H1 (cell line): ENCODE measurements around the gene RHBDD1. TPM values are rescaled to one million over a fixed set of nuclear protein-coding genes. Genes with fewer than 3 reads are reported as not detected.

Experiments
- CTCF ChIA-PET: fragments of 300-600 bp; sonication (Branson Sonifier 250); formaldehyde crosslinking; loops from one replicate; lab custom pipeline; 2021; ENCODE audit not compliant: partially characterized antibody; lab: Charles Lee
- POLR2A ChIA-PET: fragments of 300-600 bp; sonication (Branson Sonifier 250); formaldehyde crosslinking; loops from one replicate; lab custom pipeline; 2021; ENCODE audit warnings: inconsistent platforms; ENCODE audit not compliant: partially characterized antibody; lab: Charles Lee
- DNase-seq, 2 experiments: peaks; one replicate each; pipeline versions ENCODE4 v3.0.0 to v3.0.0-alpha.2; 2010 to 2022; ENCODE audit warnings: low spot score in 2 of 2, low read depth in 1 of 2, mixed read lengths in 1 of 2
- FAIRE-seq: peaks from 2 replicates; lab custom pipeline; 2011; peaks lifted over from hg19 to GRCh38; lab: Jason Lieb, UNC
- H2AFZ ChIP-seq: 2 replicates; pipeline ENCODE4 v1.8.1; 2012; ENCODE audit warnings: low read length, inconsistent platforms
- H2AK5ac ChIP-seq: 2 replicates; pipeline ENCODE4 v1.6.1; 2013; ENCODE audit warnings: low read depth, low read length
- H2BK120ac ChIP-seq: replicated peaks from 2 replicates; pipeline ENCODE3; 2013; ENCODE audit warnings: low read depth, low read length, inconsistent platforms
- H2BK12ac ChIP-seq: 2 replicates; pipeline ENCODE4 v1.6.1; 2013; ENCODE audit warnings: low read depth, low read length
- H2BK15ac ChIP-seq: 2 replicates; pipeline ENCODE4 v1.6.1; 2013; ENCODE audit warnings: low read length
- H2BK20ac ChIP-seq: 2 replicates; pipeline ENCODE4 v1.6.1; 2013; ENCODE audit warnings: low read length
- H2BK5ac ChIP-seq: 2 replicates; pipeline ENCODE4 v1.6.1; 2013; ENCODE audit warnings: low read depth, low read length
- H3K14ac ChIP-seq: 2 replicates; pipeline ENCODE4 v1.6.1; 2013; ENCODE audit warnings: inconsistent platforms; ENCODE audit not compliant: insufficient read length
- H3K18ac ChIP-seq: 2 replicates; pipeline ENCODE4 v1.6.1; 2013; ENCODE audit warnings: low read length; ENCODE audit errors: extremely low read depth
- H3K23ac ChIP-seq: 2 replicates; pipeline ENCODE4 v1.6.1; 2013; ENCODE audit warnings: inconsistent platforms; ENCODE audit not compliant: insufficient read length
- H3K23me2 ChIP-seq: 2 replicates; pipeline ENCODE4 v1.6.1; 2013; ENCODE audit warnings: low read depth, low read length
- H3K27ac ChIP-seq: 2 replicates; pipeline ENCODE4 v1.6.1; 2011; ENCODE audit warnings: low read depth, low read length, inconsistent platforms
- H3K27me3 ChIP-seq, 4 experiments: replicated peaks in 1 of 4; 1 replicate in 1 of 4; 2 replicates in 3 of 4; pipeline versions ENCODE4 v1.6.1 to v1.8.1; 2011 to 2013; ENCODE audit warnings: low read length in 3 of 4, mild to moderate bottlenecking in 3 of 4, inconsistent platforms in 2 of 4, mixed read lengths in 2 of 4, moderate library complexity in 1 of 4; ENCODE audit not compliant: control insufficient read depth in 3 of 4, insufficient read depth in 3 of 4; ENCODE audit errors: extremely low read depth in 1 of 4
- H3K36me3 ChIP-seq, 4 experiments: 2 replicates each; pipeline versions ENCODE4 v1.6.1 to v1.8.1; 2011 to 2013; ENCODE audit warnings: mild to moderate bottlenecking in 4 of 4, low read length in 3 of 4, moderate library complexity in 2 of 4, control low read depth in 1 of 4, inconsistent platforms in 1 of 4; ENCODE audit not compliant: insufficient read depth in 4 of 4, control insufficient read depth in 2 of 4
- H3K4ac ChIP-seq: replicated peaks from 2 replicates; pipeline ENCODE3; 2013; ENCODE audit warnings: low read length, low read depth, mixed read lengths, inconsistent platforms; ENCODE audit not compliant: insufficient read length
- H3K4me1 ChIP-seq, 4 experiments: replicated peaks in 1 of 4; 1 replicate in 1 of 4; 2 replicates in 3 of 4; pipeline versions ENCODE4 v1.6.1 to v1.8.1; 2011 to 2013; ENCODE audit warnings: low read length in 3 of 4, inconsistent platforms in 2 of 4, mixed read lengths in 1 of 4; ENCODE audit not compliant: insufficient read depth in 4 of 4, control insufficient read depth in 3 of 4
- H3K4me2 ChIP-seq, 2 experiments: 2 replicates each; pipeline versions ENCODE4 v1.6.1 to v1.8.1; 2011 to 2013; ENCODE audit warnings: low read depth in 2 of 2, low read length in 2 of 2, control low read depth in 1 of 2, inconsistent platforms in 1 of 2, mild to moderate bottlenecking in 1 of 2; ENCODE audit not compliant: insufficient read depth in 1 of 2
- H3K4me3 ChIP-seq, 4 experiments: fragments of 200-600, 300-600 bp in 1 of 4; sonication (generic), shearing (Covaris generic), sonication (Bioruptor Twin) in 1 of 4; 2 replicates each; pipeline versions ENCODE4 v1.5.1 to v1.8.1; 2011 to 2016; ENCODE audit warnings: low read length in 4 of 4, low read depth in 3 of 4, control low read depth in 2 of 4, inconsistent platforms in 2 of 4, mild to moderate bottlenecking in 2 of 4, mixed read lengths in 1 of 4, moderate library complexity in 1 of 4; ENCODE audit not compliant: insufficient read depth in 2 of 4; ENCODE audit errors: extremely low read depth in 1 of 4
- H3K56ac ChIP-seq: replicated peaks from 2 replicates; pipeline ENCODE3; 2013; ENCODE audit warnings: low read depth, mild to moderate bottlenecking, mixed read lengths, low read length, inconsistent platforms; ENCODE audit not compliant: insufficient read length
- H3K79me1 ChIP-seq: 2 replicates; pipeline ENCODE4 v1.6.1; 2013; ENCODE audit warnings: low read depth, low read length, control low read depth
- H3K79me2 ChIP-seq, 2 experiments: 2 replicates each; pipeline versions ENCODE4 v1.6.1 to v1.8.1; 2012 to 2013; ENCODE audit warnings: low read length in 2 of 2, mild to moderate bottlenecking in 2 of 2, inconsistent platforms in 1 of 2; ENCODE audit not compliant: insufficient read depth in 2 of 2, control insufficient read depth in 1 of 2
- H3K9ac ChIP-seq, 4 experiments: replicated peaks in 1 of 4; 1 replicate in 1 of 4; 2 replicates in 3 of 4; pipeline versions ENCODE4 v1.6.1 to v1.8.1; 2011 to 2013; ENCODE audit warnings: low read depth in 3 of 4, low read length in 3 of 4, control low read depth in 2 of 4, mild to moderate bottlenecking in 2 of 4, moderate library complexity in 2 of 4, inconsistent platforms in 1 of 4; ENCODE audit errors: extremely low read depth in 1 of 4
- H3K9me3 ChIP-seq, 2 experiments: 2 replicates each; pipeline versions ENCODE4 v1.6.1 to v1.8.1; 2012 to 2013; ENCODE audit warnings: mild to moderate bottlenecking in 2 of 2, moderate library complexity in 2 of 2, control low read depth in 1 of 2, inconsistent platforms in 1 of 2, low read depth in 1 of 2, low read length in 1 of 2, mixed read lengths in 1 of 2; ENCODE audit not compliant: insufficient read depth in 2 of 2
- H4K20me1 ChIP-seq, 2 experiments: replicated peaks in 1 of 2; 2 replicates each; pipeline versions ENCODE3 to v1.8.1; 2011 to 2013; ENCODE audit warnings: inconsistent platforms in 2 of 2, low read length in 2 of 2, mild to moderate bottlenecking in 1 of 2; ENCODE audit not compliant: insufficient read depth in 2 of 2, control insufficient read depth in 1 of 2
- H4K5ac ChIP-seq: 2 replicates; pipeline ENCODE4 v1.6.1; 2013; ENCODE audit warnings: low read length, low read depth, mixed read lengths, inconsistent platforms; ENCODE audit not compliant: insufficient read length
- H4K8ac ChIP-seq: 2 replicates; pipeline ENCODE4 v1.8.0; 2013; ENCODE audit warnings: mild to moderate bottlenecking, moderate library complexity, low read length, inconsistent platforms; ENCODE audit not compliant: insufficient read depth; ENCODE audit errors: extremely low read depth
- H4K91ac ChIP-seq: replicated peaks from 2 replicates; pipeline ENCODE3; 2013; ENCODE audit warnings: low read length, mixed read lengths, inconsistent platforms; ENCODE audit not compliant: insufficient read length
- ASH2L ChIP-seq: fragments of 200-600, 300-600 bp; sonication (generic); IDR thresholded peaks from one replicate; pipeline ENCODE4 v1.7.1; 2017; ENCODE audit warnings: low read length
- CEBPB ChIP-seq: IDR thresholded peaks from 2 replicates; pipeline ENCODE4 v1.6.1; 2012; ENCODE audit warnings: low read depth, low read length
- EGR1 ChIP-seq: IDR thresholded peaks from 2 replicates; pipeline ENCODE4 v1.6.1; 2011; ENCODE audit warnings: low read depth, low read length, borderline replicate concordance
- GABPA ChIP-seq: IDR thresholded peaks from 2 replicates; pipeline ENCODE4 v1.6.1; 2011; ENCODE audit warnings: mild to moderate bottlenecking, low read length, moderate library complexity, borderline replicate concordance; ENCODE audit not compliant: insufficient read depth
- GTF2F1 ChIP-seq: IDR thresholded peaks from 2 replicates; pipeline ENCODE4 v1.6.1; 2012; ENCODE audit warnings: low read depth, low read length, improper control_type of control experiment, borderline replicate concordance
- POLR2AphosphoS5 ChIP-seq: IDR thresholded peaks from 2 replicates; pipeline ENCODE4 v1.6.1; 2011; ENCODE audit warnings: low read depth, low read length
- WGBS, 2 experiments: shearing (Covaris generic) in 1 of 2; methylation state at CpG; one replicate each; pipeline versions ENCODE4 v1.1.6 to v1.1.7; 2013 to 2015; ENCODE audit warnings: low lambda C conversion rate in 2 of 2, mixed read lengths in 2 of 2, inconsistent platforms in 1 of 2, low coverage in 1 of 2, missing lambda C conversion rate in 1 of 2; ENCODE audit not compliant: insufficient replicate concordance in 2 of 2, insufficient coverage in 1 of 2, insufficient read length in 1 of 2; ENCODE audit errors: extremely low coverage in 1 of 2, missing lambda C conversion rate in 1 of 2; 5-methylcytosine and 5-hydroxymethylcytosine counted together
- long read RNA-seq, 2 experiments: library from RNA in 1 of 2; library from capped mRNA in 1 of 2; stranded (forward); transcript quantifications; one replicate each; pipeline ENCODE4 v2.0.0, GENCODE V29; 2021; ENCODE audit warnings: inconsistent platforms in 1 of 2
- polyA minus RNA-seq, 3 experiments: library from RNA; depleted of rRNA, polyadenylated mRNA; stranded (reverse); fragments of >200 nt; gene quantifications; 1 replicate in 2 of 3; 2 replicates in 1 of 3; pipeline ENCODE4 v1.2.3, GENCODE V29; 2011
- polyA plus RNA-seq, 7 experiments: library from polyadenylated mRNA; depleted of rRNA in 3 of 7; stranded (reverse) in 5 of 7; unstranded in 2 of 7; fragments of >200 nt in 5 of 7; fragments of 200-250 nt in 2 of 7; gene quantifications; 1 replicate in 5 of 7; 2 replicates in 1 of 7; 4 replicates in 1 of 7; pipeline versions ENCODE4 v1.2.1 to v1.2.3, GENCODE V29; 2011 to 2013; ENCODE audit warnings: missing spikeins in 2 of 7, mixed read lengths in 2 of 7
- total RNA-seq: library from RNA; stranded (reverse); fragmentation: NEBNext Ultra II Directional; extraction: Animal tissue kit (Norgen Biotek cat#: 25700); gene quantifications from 2 replicates; pipeline ENCODE4 v1.2.1, GENCODE V29; 2021
- TF ChIP-seq, protein P1 (sequence below): IDR thresholded peaks from 2 replicates; pipeline ENCODE4 v1.6.1; 2012; ENCODE audit warnings: inconsistent platforms

The RHBDD1 gene
- total RNA-seq, result 20.3 and 23.1 TPM in 2 replicates
- polyA plus RNA-seq (2011; rRNA removed), result 9.4 and 10.5 TPM in 2 replicates
- polyA plus RNA-seq (2011; cell fraction: cytosol; rRNA removed), result 9.8 TPM
- 12.9 TPM for polyA plus RNA-seq (2011; cell fraction: nucleus; rRNA removed)
- 10.3 to 14.6 TPM (median 12.9 TPM) in 4 replicates for polyA plus RNA-seq (2012, experiment 1 of 2)
- 1.2 TPM for polyA plus RNA-seq (2012, experiment 2 of 2)
- 16.4 TPM for polyA plus RNA-seq (2013, experiment 1 of 2)
- 18.1 TPM for polyA plus RNA-seq (2013, experiment 2 of 2)
- polyA minus RNA-seq (2011; rRNA and poly(A)+ RNA removed), result 72.8 and 74.6 TPM in 2 replicates
- 14.8 TPM for polyA minus RNA-seq (2011; cell fraction: cytosol; rRNA and poly(A)+ RNA removed)
- 66.7 TPM for polyA minus RNA-seq (2011; cell fraction: nucleus; rRNA and poly(A)+ RNA removed)
- long read RNA-seq, experiment 1, full-length matches to known transcripts, result 1 of 7 reads
- long read RNA-seq, experiment 1, partial matches to known transcripts, result 2 of 7 reads
- long read RNA-seq, experiment 1, other reads (novel, unspliced or antisense), result 4 of 7 reads
- long read RNA-seq, experiment 2, full-length matches to known transcripts, result 3 of 4 reads
- long read RNA-seq, experiment 2, partial matches to known transcripts, result 0 of 4 reads
- long read RNA-seq, experiment 2, other reads (novel, unspliced or antisense), result 1 of 4 reads

GRCh38 chr2:226835796-226836547 is at the start of gene RHBDD1:
Gene RHBDD1 (plus strand): TSS chr2:226836054. CDS start chr2:226864694, 28,640 bp downstream.
- Histone ChIP-seq H3K4me2 (peak within 1 kb of the TSS; percentile 67 to 73), H3K56ac (no peak within 1 kb of the TSS), H2BK15ac (no peak within 1 kb of the TSS), H3K9me3 (no peaks in the 10 kb centered on the region), H2AFZ (peak within 1 kb of the TSS; percentile 90), H3K9ac (peak within 1 kb of the TSS; percentile 45 to 84 (median 69)), H3K18ac (peak within 1 kb of the TSS; percentile 60), H3K23me2 (peaks cover 6% of the 10 kb centered on the region; the same call in 1 of the 2 replicates), H3K4me1 (peaks cover 0 to 5% (median 1%) of the 10 kb centered on the region in 4 experiments; a peak in 5 of 7 replicates), H3K79me1 (no peaks in the 10 kb centered on the region), H2BK5ac (peak within 1 kb of the TSS; percentile 96), H4K5ac (peak within 1 kb of the TSS; percentile 91), H3K4ac (no peak within 1 kb of the TSS), H3K36me3 (peaks cover 0 to 8% (median 0%) of the 10 kb centered on the region in 4 experiments; a peak in 1 of 8 replicates), H4K8ac (peak within 1 kb of the TSS; percentile 96), H2BK20ac (no peak within 1 kb of the TSS), H3K23ac (no peak within 1 kb of the TSS), H3K27me3 (peaks cover 0 to 6% (median 0%) of the 10 kb centered on the region in 4 experiments; a peak in 3 of 7 replicates), H2BK120ac (no peak within 1 kb of the TSS), H2AK5ac (no peak within 1 kb of the TSS), H3K27ac (peak within 1 kb of the TSS; percentile 69; the same call in 1 of the 2 replicates), H3K79me2 (0 out of 4 replicates have a peak, but pooled peaks cover 0 to 4% of the 10 kb centered on the region in 2 experiments), H3K4me3 (peak within 1 kb of the TSS; percentile 55 to 70 (median 66)), H2BK12ac (peak within 1 kb of the TSS; percentile 51; the same call in 1 of the 2 replicates), H3K14ac (no peak within 1 kb of the TSS), H4K91ac (peak within 1 kb of the TSS; percentile 97), H4K20me1 (no peaks in the 10 kb centered on the region)
- ChIA-PET CTCF (interaction anchor here (0.6 to 2.6 kb wide), 9 partner anchors 15 to 1714 kb away, joined by 3 to 8 read pairs (median 3); partner anchors contain the start of gene IRS1), POLR2A (interaction anchor here (0.7 to 1.7 kb wide), 17 partner anchors 9 to 1173 kb away, joined by 3 to 10 read pairs (median 4); no protein-coding TSS in a partner anchor)
- WGBS, 2 experiments, result 1% methylated on average over 30 of the region's 75 CpGs; no CpG with 5 or more reads in 1 of the 2 experiments
- peak; percentile 24 for FAIRE-seq
- peak; percentile 78 to 90 for DNase-seq
- peak; percentile 93 for TF ChIP-seq ASH2L
- TF ChIP-seq GABPA, result no peak
- peak; percentile 33; the same call in 1 of the 2 replicates for TF ChIP-seq GTF2F1
- peak; percentile 83 for TF ChIP-seq POLR2AphosphoS5
- peak; percentile 80 for TF ChIP-seq CEBPB
- TF ChIP-seq, protein P1, sequence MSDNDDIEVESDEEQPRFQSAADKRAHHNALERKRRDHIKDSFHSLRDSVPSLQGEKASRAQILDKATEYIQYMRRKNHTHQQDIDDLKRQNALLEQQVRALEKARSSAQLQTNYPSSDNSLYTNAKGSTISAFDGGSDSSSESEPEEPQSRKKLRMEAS, result peak; percentile 99
- no peak; the same call in 1 of the 2 replicates for TF ChIP-seq EGR1
